GM12864 (cell line): Measurements from ENCODE around the gene DHRS7.

Experiments used
- DNase-seq: peaks from one replicate; pipeline ENCODE4 v3.0.0-alpha.2; 2011; ENCODE audit warnings: low read depth
- H3K4me3 ChIP-seq: 2 replicates; pipeline ENCODE4 v1.5.1; 2011; ENCODE audit warnings: mild to moderate bottlenecking, low read depth, low read length, control low read depth
- CTCF ChIP-seq: IDR thresholded peaks from 2 replicates; pipeline ENCODE4 v1.5.1; 2011; ENCODE audit warnings: low read depth, mild to moderate bottlenecking, moderate library complexity, low read length, control low read depth, inconsistent platforms; ENCODE audit errors: missing control alignments

DHRS7 gene

GRCh38 chr14:60206837-60207533 lies 41.8 kb upstream of the DHRS7 start:
- no peak for TF ChIP-seq CTCF
- no peak for DNase-seq
- H3K4me3 ChIP-seq = no peak overlapping the region

GRCh38 chr14:60206249-60206670 lies 41.1 kb upstream of the DHRS7 start:
- TF ChIP-seq CTCF = no peak
- no peak for DNase-seq
- H3K4me3 ChIP-seq = no peak overlapping the region

- DNase-seq = no peak
- peak overlapping the region; percentile 37 for H3K4me3 ChIP-seq
- no peak for TF ChIP-seq CTCF
Observed at GRCh38 chr14:60204843-60205774, 39.9 kb upstream of the DHRS7 start.

GRCh38 chr14:60204104-60204842 lies 39.1 kb upstream of the DHRS7 start:
- TF ChIP-seq CTCF = no peak
- DNase-seq = peak; percentile 88
- H3K4me3 ChIP-seq = peak overlapping the region; percentile 11; the same call in 1 of the 2 replicates

- TF ChIP-seq CTCF = no peak
- DNase-seq = no peak
- H3K4me3 ChIP-seq = no peak overlapping the region
Observed at GRCh38 chr14:60199321-60199720, 34.1 kb upstream of the DHRS7 start.

GRCh38 chr14:60197629-60198303 lies 32.6 kb upstream of the DHRS7 start:
- TF ChIP-seq CTCF = no peak
- no peak for DNase-seq
- H3K4me3 ChIP-seq = no peak overlapping the region
